Endothelial cell (in vitro differentiated cells): ENCODE data around the gene NDEL1. TPM values are rescaled to one million over a fixed set of nuclear protein-coding genes. Genes with fewer than 3 reads are reported as not detected.

ENCODE experiments used
- DNase-seq: peaks from one replicate; pipeline ENCODE4 v3.0.0; 2021; ENCODE audit warnings: low spot score
- H3K27ac Mint-ChIP-seq: one replicate; pipeline ENCODE4 v1.8.0; 2021; ENCODE audit warnings: mixed read lengths, inconsistent platforms; ENCODE audit not compliant: unreplicated experiment
- H3K27me3 Mint-ChIP-seq: one replicate; pipeline ENCODE4 v1.8.0; 2021; ENCODE audit warnings: mild to moderate bottlenecking, moderate library complexity, mixed read lengths, inconsistent platforms; ENCODE audit not compliant: unreplicated experiment
- H3K36me3 Mint-ChIP-seq: one replicate; pipeline ENCODE4 v1.8.0; 2021; ENCODE audit warnings: mild to moderate bottlenecking, low read depth, mixed read lengths, inconsistent platforms; ENCODE audit not compliant: unreplicated experiment
- H3K4me1 Mint-ChIP-seq: one replicate; pipeline ENCODE4 v1.8.0; 2021; ENCODE audit warnings: mild to moderate bottlenecking, mixed read lengths, inconsistent platforms; ENCODE audit not compliant: unreplicated experiment
- H3K4me3 Mint-ChIP-seq: one replicate; pipeline ENCODE4 v1.8.0; 2021; ENCODE audit warnings: mild to moderate bottlenecking, mixed read lengths, inconsistent platforms; ENCODE audit not compliant: unreplicated experiment
- H3K9me3 Mint-ChIP-seq: one replicate; pipeline ENCODE4 v1.8.0; 2021; ENCODE audit warnings: mixed read lengths, inconsistent platforms; ENCODE audit not compliant: unreplicated experiment
- total RNA-seq: library from RNA; stranded (reverse); fragmentation: NEBNext Ultra II Directional; extraction: Animal tissue kit (Norgen Biotek cat#: 25700); gene quantifications from one replicate; pipeline ENCODE4 v1.2.1, GENCODE V29; 2021; ENCODE audit not compliant: unreplicated experiment
- TF ChIP-seq, protein P1 (sequence below): fragments of 200-600 bp; sonication (generic); IDR thresholded peaks from one replicate; pipeline ENCODE4 v1.5.0; 2021; ENCODE audit warnings: antibody characterized with exemption; ENCODE audit not compliant: unreplicated experiment

Gene NDEL1
- total RNA-seq, 1 donor from 2014 or later: 82.4 TPM

GRCh38 chr17:8459831-8460230, 24.1 kb downstream of the NDEL1 start:
- no peaks in the 10 kb centered on the region for H3K27me3 Mint-ChIP-seq
- no peaks in the 10 kb centered on the region for H3K9me3 Mint-ChIP-seq
- H3K4me3 Mint-ChIP-seq: no peak overlapping the region
- peaks cover 38% of the 10 kb centered on the region for H3K36me3 Mint-ChIP-seq
- TF ChIP-seq, protein P1, sequence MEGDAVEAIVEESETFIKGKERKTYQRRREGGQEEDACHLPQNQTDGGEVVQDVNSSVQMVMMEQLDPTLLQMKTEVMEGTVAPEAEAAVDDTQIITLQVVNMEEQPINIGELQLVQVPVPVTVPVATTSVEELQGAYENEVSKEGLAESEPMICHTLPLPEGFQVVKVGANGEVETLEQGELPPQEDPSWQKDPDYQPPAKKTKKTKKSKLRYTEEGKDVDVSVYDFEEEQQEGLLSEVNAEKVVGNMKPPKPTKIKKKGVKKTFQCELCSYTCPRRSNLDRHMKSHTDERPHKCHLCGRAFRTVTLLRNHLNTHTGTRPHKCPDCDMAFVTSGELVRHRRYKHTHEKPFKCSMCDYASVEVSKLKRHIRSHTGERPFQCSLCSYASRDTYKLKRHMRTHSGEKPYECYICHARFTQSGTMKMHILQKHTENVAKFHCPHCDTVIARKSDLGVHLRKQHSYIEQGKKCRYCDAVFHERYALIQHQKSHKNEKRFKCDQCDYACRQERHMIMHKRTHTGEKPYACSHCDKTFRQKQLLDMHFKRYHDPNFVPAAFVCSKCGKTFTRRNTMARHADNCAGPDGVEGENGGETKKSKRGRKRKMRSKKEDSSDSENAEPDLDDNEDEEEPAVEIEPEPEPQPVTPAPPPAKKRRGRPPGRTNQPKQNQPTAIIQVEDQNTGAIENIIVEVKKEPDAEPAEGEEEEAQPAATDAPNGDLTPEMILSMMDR: no peak
- no peak overlapping the region for H3K27ac Mint-ChIP-seq
- DNase-seq: no peak
- no peaks in the 10 kb centered on the region for H3K4me1 Mint-ChIP-seq

DNA sequence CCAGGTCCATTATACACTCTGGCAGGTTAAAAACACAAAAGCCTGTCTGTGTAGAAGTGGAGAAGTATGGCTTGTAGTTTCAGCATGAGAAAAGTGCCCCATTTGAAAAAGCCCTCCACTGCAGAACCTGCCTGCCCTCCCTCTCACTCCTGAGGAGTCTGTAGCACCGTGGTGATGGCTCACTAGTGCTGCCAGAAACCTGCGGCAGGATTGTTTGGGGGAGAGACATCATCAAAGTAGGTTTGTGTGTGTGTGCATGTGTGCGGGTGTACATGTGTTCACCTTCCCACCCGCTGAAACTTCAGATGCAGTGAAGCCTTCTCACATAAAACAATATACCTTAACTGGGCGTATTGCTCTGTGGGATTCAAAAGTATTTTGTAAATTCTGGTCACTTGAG, 26.9 kb downstream of the NDEL1 start:
- no peaks in the 10 kb centered on the region for H3K4me1 Mint-ChIP-seq
- no peak overlapping the region for H3K4me3 Mint-ChIP-seq
- H3K27ac Mint-ChIP-seq: no peak overlapping the region
- TF ChIP-seq, protein P1: no peak
- H3K36me3 Mint-ChIP-seq: peaks cover 30% of the 10 kb centered on the region
- no peaks in the 10 kb centered on the region for H3K9me3 Mint-ChIP-seq
- no peak for DNase-seq
- H3K27me3 Mint-ChIP-seq: peaks cover 2% of the 10 kb centered on the region

- Mint-ChIP-seq H3K36me3 (peaks cover 32% of the 10 kb centered on the region), H3K9me3 (no peaks in the 10 kb centered on the region), H3K4me3 (no peak overlapping the region), H3K27me3 (peaks cover 3% of the 10 kb centered on the region), H3K4me1 (no peaks in the 10 kb centered on the region), H3K27ac (peak overlapping the region; percentile 48)
- TF ChIP-seq, protein P1: no peak
- DNase-seq: no peak
Measured at GRCh38 chr17:8463099-8463498, 27.4 kb downstream of the NDEL1 start.

DNA sequence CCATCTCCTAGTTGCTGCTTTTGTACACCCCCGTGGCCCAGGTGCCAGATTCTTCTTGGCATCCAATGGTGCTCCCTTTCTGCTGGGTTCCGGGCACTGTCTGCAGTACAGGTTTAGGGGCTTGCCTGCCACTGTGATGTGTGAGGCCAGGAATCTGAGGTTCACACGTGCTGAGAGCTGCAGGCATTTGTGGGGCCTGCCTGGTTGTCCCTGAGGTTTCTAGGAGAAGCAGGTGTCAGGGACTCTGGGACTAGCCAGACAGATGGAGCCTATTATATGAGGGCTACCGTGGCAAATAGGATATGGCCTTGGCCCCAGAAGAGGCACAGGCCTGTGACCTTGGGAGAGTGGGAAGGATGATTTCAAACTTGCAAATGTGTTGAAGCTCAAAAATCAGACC, 29.3 kb downstream of the NDEL1 start:
- no peaks in the 10 kb centered on the region for H3K4me1 Mint-ChIP-seq
- DNase-seq: no peak
- no peak overlapping the region for H3K27ac Mint-ChIP-seq
- H3K36me3 Mint-ChIP-seq: peaks cover 29% of the 10 kb centered on the region
- peaks cover 4% of the 10 kb centered on the region for H3K27me3 Mint-ChIP-seq
- H3K9me3 Mint-ChIP-seq: no peaks in the 10 kb centered on the region
- H3K4me3 Mint-ChIP-seq: no peak overlapping the region
- TF ChIP-seq, protein P1: no peak

GRCh38 chr17:8465356-8465755, 29.7 kb downstream of the NDEL1 start:
- H3K4me3 Mint-ChIP-seq: peak overlapping the region; percentile 50
- H3K27ac Mint-ChIP-seq: no peak overlapping the region
- no peaks in the 10 kb centered on the region for H3K9me3 Mint-ChIP-seq
- H3K4me1 Mint-ChIP-seq: no peaks in the 10 kb centered on the region
- DNase-seq: no peak
- peaks cover 6% of the 10 kb centered on the region for H3K27me3 Mint-ChIP-seq
- TF ChIP-seq, protein P1: no peak
- peaks cover 29% of the 10 kb centered on the region for H3K36me3 Mint-ChIP-seq
